ENCODE measurements around the gene PDE4C. TPM values are rescaled to one million over a fixed set of nuclear protein-coding genes. Genes with fewer than 3 reads are reported as not detected.

Gene PDE4C
- total RNA-seq, 1 donor from 2014 or later, result 0.09 TPM

DNA sequence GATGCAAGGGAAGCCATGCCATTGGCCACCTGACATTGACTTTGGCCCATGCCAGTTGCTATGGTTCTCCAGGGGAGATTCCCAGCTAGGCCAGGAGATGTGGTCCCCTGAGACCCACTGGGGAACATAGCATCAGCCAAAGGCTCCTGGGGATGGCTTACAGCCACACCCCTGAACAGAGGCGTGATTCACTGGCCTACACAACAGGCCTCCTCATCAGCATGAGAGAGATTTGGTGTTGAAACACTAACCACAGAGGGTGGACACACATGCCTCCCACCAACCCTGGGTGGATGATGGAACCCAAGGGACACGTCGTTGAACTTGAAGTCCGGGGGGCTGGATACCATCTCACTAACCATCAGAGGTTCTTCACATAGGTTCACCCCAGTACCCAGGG is 33.7 kb upstream of the PDE4C start:
- Mint-ChIP-seq H3K27me3 (ENCODE audit: low read depth) (peaks cover 5% of the 10 kb centered on the region), H3K9me3 (peaks cover 2% of the 10 kb centered on the region), H3K36me3 (ENCODE audit: low read depth) (no peaks in the 10 kb centered on the region), H3K4me1 (no peaks in the 10 kb centered on the region), H3K27ac (ENCODE audit: unreplicated experiment) (no peak overlapping the region), H3K4me3 (no peak overlapping the region)
- TF ChIP-seq, protein P1, sequence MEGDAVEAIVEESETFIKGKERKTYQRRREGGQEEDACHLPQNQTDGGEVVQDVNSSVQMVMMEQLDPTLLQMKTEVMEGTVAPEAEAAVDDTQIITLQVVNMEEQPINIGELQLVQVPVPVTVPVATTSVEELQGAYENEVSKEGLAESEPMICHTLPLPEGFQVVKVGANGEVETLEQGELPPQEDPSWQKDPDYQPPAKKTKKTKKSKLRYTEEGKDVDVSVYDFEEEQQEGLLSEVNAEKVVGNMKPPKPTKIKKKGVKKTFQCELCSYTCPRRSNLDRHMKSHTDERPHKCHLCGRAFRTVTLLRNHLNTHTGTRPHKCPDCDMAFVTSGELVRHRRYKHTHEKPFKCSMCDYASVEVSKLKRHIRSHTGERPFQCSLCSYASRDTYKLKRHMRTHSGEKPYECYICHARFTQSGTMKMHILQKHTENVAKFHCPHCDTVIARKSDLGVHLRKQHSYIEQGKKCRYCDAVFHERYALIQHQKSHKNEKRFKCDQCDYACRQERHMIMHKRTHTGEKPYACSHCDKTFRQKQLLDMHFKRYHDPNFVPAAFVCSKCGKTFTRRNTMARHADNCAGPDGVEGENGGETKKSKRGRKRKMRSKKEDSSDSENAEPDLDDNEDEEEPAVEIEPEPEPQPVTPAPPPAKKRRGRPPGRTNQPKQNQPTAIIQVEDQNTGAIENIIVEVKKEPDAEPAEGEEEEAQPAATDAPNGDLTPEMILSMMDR (conservative IDR thresholded peaks at IDR 0.05), result no peak
- no peak for DNase-seq (ENCODE audit: low read depth, low spot score)

DNA sequence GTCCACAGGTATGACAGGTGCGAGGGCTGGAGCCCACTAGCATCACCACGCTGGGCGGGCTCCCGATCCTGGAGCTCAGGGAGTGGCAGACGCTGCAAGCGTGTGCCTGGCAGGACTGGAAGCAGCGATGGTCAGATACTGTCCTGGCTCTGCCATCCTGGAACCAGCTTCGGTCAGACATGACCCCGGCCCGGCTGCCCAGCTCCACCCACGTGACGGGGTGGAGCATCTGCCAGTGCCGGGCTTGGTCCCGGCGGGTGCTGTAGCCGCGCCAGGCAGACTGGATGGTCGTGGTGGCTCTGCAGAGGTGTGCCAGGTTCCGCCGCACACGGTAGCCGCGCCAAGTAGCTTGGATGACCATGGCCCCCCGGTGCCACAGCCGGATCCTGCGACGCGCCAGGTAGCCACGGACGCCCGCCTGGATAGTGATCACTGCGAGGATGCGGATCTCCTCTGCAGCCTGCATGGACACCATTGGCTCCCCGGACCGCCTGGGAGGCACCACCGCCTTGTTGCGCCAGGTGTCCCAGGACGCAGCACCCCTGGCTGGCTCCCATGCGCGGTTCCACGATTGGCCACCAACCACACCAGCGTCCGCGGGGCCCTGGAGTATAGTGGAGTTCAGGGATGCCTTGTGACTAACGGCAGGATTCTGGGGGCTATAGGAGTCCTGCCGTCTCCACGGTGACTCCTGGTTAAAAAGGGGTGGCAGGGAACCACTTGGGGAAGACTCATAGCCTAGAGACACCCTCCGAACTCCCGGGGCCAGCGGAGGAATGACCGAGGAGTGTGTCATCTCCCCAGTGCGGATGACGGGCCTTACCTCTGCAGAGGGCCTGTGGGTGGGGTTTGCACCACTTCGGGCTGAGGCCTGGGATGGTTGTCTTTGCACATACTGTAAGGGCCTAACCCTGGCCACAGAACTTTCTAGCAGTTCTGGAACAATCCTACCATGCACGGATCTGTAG is 31.5 kb upstream of the PDE4C start:
- H3K9me3 Mint-ChIP-seq, result peaks cover 2% of the 10 kb centered on the region
- H3K36me3 Mint-ChIP-seq (ENCODE audit: low read depth), result no peaks in the 10 kb centered on the region
- no peak for DNase-seq (ENCODE audit: low read depth, low spot score)
- TF ChIP-seq, protein P1 (conservative IDR thresholded peaks at IDR 0.05), result no peak
- no peak overlapping the region for H3K27ac Mint-ChIP-seq (ENCODE audit: unreplicated experiment)
- H3K4me1 Mint-ChIP-seq, result no peaks in the 10 kb centered on the region
- peaks cover 24% of the 10 kb centered on the region for H3K27me3 Mint-ChIP-seq (ENCODE audit: low read depth)
- H3K4me3 Mint-ChIP-seq, result no peak overlapping the region

DNA sequence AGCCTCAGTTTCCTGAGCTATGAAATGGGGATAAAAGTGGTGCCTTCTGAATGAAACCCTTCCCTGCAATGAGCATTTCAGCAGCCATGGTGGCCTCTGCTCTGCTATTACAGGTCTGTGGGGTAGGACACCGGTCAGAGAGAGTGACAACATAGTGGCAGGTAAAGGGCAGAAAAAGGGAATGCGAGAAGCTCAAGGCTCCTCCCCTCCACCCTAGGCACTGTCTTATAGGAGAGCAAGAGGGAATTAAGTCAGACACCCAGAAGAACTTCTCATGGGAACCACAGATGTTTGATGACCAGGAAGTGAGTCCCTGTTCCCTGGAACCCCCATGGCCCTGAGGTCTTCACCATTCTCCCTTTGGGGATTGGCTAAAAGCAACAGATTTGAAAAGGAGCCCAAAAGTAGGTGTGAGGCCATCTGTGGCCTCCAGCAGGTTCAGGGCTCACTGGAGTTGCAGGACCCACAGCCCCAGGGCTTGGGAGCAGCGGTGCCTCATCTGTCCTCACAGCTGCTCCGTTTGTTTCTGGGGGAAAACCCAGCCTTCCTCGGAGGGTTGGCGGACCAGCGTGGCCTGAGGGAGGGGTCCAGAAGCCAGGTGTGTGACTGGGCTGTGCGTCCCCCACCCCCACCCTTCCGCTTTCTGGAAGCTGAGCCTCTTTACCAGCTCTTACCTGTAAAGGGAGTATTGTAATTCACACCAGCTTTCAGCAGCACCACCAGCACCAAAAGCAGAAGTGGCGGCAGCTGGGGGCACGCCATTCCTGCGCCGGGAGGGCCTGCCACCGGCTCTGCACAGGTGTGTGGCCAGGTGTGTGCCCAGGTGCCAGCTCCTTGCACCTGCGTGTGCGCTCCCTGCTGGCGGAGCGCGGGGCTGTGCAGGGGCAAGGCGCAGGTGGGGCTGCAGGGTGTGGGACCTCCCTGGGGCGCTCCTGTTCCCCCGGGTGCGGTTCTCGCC is 28.6 kb upstream of the PDE4C start:
- no peak overlapping the region for H3K4me3 Mint-ChIP-seq
- H3K36me3 Mint-ChIP-seq (ENCODE audit: low read depth), result no peaks in the 10 kb centered on the region
- H3K9me3 Mint-ChIP-seq, result no peaks in the 10 kb centered on the region
- peaks cover 31% of the 10 kb centered on the region for H3K27me3 Mint-ChIP-seq (ENCODE audit: low read depth)
- H3K27ac Mint-ChIP-seq (ENCODE audit: unreplicated experiment), result no peak overlapping the region
- TF ChIP-seq, protein P1 (conservative IDR thresholded peaks at IDR 0.05), result no peak
- no peak for DNase-seq (ENCODE audit: low read depth, low spot score)
- no peaks in the 10 kb centered on the region for H3K4me1 Mint-ChIP-seq

DNA sequence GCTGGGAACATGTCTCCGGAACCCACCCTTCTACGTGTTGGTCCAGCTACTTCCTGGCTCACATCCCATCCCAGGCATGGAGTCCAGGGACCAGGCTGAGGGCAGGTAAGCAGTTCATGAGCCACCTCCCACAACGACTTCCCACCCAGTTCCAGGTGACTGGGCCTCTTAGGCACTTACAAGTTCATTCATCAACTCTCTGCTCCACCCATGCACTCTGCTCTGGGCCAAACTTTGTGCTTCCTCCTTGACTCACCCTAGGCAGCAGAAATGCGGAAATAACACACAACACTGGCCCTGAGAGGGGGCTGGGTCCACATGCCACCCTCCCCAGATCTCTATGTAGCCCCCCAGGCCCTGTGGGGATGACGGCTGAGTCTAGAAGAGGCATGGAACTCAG is 27.5 kb upstream of the PDE4C start:
- H3K27me3 Mint-ChIP-seq (ENCODE audit: low read depth), result peaks cover 31% of the 10 kb centered on the region
- DNase-seq (ENCODE audit: low read depth, low spot score), result no peak
- TF ChIP-seq, protein P1 (conservative IDR thresholded peaks at IDR 0.05), result no peak
- no peaks in the 10 kb centered on the region for H3K9me3 Mint-ChIP-seq
- H3K4me3 Mint-ChIP-seq, result no peak overlapping the region
- no peaks in the 10 kb centered on the region for H3K36me3 Mint-ChIP-seq (ENCODE audit: low read depth)
- H3K27ac Mint-ChIP-seq (ENCODE audit: unreplicated experiment), result no peak overlapping the region
- H3K4me1 Mint-ChIP-seq, result no peaks in the 10 kb centered on the region

DNA sequence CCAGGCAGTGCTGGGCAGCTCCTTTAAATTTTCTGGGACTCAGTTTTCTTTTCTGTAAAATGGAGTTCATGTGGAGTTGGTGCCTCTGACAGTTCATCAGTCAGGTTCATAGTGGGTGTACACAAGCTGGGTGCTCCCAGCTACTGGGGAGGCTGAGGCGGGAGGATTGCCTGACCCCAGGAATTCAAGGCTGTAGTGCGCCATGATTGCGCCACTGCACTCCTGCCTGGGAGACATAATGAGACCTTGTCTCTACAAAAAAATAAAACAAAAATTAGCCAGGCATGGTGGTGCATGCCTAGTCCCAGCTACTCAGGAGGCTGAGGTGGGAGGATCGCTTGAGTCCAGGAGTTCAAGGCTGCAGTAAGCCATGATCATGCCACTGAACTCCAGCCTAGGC is 26.9 kb upstream of the PDE4C start:
- Mint-ChIP-seq H3K4me3 (no peak overlapping the region), H3K36me3 (ENCODE audit: low read depth) (no peaks in the 10 kb centered on the region), H3K27ac (ENCODE audit: unreplicated experiment) (no peak overlapping the region), H3K9me3 (no peaks in the 10 kb centered on the region), H3K4me1 (no peaks in the 10 kb centered on the region), H3K27me3 (ENCODE audit: low read depth) (peaks cover 31% of the 10 kb centered on the region)
- DNase-seq (ENCODE audit: low read depth, low spot score), result no peak
- TF ChIP-seq, protein P1 (conservative IDR thresholded peaks at IDR 0.05), result no peak

All from neural crest cell (in vitro differentiated cells).